Muscle of arm (tissue), 12 donors: Measurements from ENCODE around the gene KRT34. TPM values are rescaled to one million over a fixed set of nuclear protein-coding genes. Genes with fewer than 3 reads are reported as not detected.
"Not testable (repeated sequence)": the region's sequence is repeated elsewhere in the genome, so short reads cannot be mapped to it uniquely, and the experiment has no call there.

Experiments
- DNase-seq: peaks from one replicate; pipeline ENCODE4 v3.0.0-alpha.2; 2013
- polyA plus RNA-seq, 12 donors: library from polyadenylated mRNA; unstranded; fragments of 120-200 nt; gene quantifications; one replicate each; pipeline ENCODE4 v1.2.1, GENCODE V29; 2013; ENCODE audit not compliant: insufficient read length in 12 of 12

The KRT34 gene
- polyA plus RNA-seq, 12 donors: 0.33 TPM; not detected in 11

DNA sequence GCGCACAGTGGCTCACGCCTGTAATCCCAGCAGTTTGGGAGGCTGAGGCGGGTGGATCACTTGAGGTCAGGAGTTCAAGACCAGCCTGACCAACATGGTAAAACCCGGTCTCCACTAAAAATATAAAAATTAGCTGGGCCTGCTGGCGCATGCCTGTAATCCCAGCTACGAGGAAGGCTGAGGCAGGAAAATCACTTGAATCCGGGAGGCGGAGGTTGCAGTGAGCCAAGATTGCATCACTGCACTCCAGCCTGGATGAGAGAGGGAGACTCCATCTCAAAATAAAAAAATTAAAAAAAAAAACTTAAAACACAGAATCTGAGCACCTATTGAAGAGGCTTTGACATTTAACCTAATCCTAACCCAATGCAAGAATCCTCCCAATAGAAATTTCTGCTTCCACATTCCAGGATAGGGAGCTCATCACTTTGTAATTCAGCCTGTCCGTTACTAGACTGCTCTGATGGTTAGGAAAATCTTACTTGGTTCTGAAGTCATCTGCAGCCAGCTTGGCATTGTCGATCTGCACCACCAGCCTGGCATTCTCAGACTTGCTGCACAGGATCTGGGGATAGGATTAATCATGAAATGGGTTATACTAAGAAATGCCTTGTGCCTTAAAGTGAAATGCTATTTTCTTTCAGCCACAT lies 14.6 kb downstream of the KRT34 start:
- DNase-seq: no peak

DNA sequence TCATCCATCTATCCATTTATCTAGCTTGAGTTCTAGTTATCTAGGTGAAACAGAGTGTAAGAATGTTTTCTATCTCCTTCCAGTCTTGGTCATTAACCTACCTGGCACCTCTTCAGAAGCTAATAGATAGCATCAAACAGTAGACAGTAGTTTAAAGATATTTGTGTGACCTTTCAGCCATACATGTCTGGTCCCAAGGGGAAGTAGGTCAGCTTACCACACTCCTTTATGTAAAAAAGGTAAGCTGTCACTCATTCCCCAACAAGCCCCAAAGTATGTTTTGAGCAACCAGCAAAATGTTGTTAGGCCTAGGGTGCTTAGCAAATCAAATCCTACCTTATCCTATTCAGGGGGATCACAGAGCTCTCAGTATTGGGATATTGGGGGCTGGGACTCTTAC lies 16.0 kb downstream of the KRT34 start:
- no peak for DNase-seq

DNA sequence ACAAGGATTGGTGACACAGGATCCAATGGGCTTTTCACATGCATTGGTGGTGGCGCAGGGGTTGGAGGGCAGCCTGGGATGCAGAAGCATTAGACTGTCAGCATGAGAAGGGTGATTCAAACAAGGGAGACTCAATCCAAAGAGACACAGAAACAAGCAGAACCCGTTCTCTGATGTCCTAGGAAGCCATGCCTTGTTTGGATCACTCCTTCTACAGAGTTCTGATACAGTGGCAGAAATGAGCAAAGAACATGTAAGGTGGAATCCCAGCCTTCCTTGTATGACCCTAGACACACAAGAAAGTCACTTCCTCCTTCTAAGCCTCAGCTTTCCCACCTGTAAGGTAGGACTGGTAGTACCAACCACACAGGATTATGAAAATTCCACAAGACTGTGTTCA lies 18.2 kb downstream of the KRT34 start:
- DNase-seq: no peak

DNA sequence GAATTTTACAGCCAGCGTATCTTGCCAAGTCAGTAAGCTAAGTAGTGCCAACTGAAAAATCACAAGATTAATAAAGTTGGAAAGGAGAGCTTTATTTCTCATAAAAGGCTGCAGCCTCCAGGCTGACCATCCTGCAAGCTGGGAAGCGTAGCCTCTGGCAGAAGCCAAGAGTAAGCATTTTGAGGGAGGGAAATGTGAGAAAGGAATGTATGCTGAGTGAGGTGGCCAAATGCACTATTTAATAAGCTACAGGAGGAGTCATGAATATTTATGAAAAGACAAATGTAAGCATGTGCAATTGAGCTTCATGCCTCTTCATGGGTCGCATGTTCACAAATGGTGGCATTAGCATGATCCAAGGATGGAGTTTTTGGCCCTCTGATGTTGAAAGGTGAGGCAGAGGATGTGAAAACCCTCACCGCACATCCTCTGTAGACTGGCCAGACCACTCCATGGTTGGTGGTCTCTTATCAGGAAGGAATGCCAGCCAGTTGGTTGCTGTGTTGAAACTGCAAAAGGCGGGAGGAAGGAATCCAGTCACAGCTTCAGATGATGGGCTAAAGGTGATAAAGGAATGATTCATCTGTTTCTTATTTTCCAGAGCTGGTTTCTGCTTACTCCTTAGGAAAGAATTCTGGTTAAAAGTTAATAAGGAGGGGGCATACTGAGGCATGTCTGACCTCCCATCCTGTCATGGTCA lies 21.7 kb downstream of the KRT34 start:
- no peak for DNase-seq

DNA sequence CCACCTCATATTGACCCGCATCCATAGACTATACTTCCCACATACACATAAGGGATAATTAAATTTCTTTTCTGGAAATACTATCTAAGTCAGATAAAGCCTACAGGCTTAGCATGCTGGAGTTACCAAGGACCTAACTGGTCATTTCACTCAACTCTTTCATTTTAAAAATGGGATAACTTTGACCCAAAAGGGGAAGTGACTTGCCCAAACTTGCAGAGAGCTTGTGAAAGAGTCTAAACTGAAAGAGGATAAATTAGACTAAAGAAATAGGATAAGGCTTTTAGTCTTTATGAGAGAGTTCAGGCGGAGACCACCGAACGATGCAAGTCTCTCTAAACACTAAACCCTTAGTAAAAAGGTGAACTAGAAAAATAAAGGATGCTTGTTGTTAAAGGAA lies 27.6 kb downstream of the KRT34 start:
- no peak for DNase-seq

DNA sequence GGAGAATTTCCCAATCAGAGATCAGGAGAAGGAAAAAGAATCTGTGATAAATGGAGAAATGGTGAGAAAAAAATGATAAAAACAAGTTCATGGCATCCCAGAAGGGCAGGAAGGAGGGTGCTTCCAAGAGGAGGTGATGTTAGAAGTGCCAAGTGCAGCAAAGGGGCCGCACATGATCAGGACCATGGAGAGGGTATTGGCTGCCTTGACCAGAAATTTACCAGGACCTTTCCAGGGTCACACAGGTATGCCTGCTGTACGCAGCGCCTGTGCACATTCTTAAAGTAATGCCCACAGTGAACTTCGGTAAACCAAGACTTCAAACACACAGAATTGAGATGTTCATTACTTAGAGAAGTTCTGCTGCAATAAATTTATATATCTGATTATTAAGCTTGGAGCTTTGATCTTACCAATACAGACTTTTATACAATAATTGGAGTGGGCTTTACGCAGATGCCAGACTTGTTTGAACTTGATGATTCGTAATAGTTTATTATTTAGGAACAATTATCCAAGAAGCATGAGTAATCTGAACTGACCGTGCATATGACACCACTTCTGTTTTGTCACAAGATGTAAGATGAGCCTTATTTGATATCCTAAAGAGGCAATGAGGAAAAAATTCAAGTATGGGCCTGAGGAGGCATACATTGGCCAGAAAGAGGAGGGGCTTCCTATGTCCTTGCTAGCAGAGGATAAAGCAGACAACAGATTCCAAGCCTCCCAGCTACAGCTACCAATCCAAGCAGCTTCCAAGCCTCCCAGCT lies 29.3 kb downstream of the KRT34 start:
- DNase-seq: no peak

DNA sequence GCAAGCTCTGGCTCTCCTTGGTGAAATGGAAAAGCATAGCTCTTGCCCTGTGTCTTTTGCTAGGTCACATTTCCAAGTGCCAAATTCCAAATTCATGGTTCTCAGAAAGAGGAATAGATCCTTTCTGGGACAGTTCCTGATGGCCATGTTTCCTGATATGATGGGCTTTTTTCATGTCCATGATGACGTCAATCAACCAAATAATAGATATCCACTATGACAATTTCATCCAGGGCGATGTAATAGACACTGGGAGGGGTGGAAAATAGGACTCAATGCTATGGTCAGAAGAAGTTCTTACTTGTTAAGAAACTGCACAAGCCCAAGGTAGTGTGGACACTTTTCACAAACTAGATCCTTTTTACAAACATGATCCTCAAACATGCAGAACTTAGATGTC lies 30.9 kb downstream of the KRT34 start:
- no peak for DNase-seq

DNA sequence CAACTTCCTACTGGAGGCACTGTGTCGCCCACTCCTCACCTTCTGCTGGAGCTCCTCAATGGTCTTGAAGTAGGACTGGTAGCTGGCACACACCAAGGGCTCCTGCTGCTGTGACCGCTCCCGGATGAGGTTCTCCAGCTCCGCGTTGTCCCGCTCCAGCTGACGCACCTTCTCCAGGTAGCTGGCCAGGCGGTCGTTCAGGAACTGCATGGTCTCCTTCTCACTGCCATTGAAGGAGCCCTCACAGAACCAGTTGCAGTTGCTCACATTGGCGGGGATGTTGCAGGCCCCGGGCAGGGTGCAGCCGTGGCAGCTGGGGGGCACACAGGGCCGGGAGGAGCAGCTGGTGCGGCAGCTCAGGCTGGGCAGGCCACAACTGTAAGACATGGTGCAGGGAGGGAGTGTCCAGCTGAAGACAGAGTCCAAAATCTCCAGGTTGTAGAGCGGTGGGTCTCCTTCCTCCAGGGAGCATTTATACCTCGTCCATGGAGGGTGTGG lies 31.7 kb downstream of the KRT34 start, which contains the start of gene KRT33A:
TSS of gene KRT33A (minus strand) at position 448 of the 498 bp plus-strand sequence. CDS start at position 387, 61 bp downstream.
- DNase-seq: not testable (repeated sequence)

DNA sequence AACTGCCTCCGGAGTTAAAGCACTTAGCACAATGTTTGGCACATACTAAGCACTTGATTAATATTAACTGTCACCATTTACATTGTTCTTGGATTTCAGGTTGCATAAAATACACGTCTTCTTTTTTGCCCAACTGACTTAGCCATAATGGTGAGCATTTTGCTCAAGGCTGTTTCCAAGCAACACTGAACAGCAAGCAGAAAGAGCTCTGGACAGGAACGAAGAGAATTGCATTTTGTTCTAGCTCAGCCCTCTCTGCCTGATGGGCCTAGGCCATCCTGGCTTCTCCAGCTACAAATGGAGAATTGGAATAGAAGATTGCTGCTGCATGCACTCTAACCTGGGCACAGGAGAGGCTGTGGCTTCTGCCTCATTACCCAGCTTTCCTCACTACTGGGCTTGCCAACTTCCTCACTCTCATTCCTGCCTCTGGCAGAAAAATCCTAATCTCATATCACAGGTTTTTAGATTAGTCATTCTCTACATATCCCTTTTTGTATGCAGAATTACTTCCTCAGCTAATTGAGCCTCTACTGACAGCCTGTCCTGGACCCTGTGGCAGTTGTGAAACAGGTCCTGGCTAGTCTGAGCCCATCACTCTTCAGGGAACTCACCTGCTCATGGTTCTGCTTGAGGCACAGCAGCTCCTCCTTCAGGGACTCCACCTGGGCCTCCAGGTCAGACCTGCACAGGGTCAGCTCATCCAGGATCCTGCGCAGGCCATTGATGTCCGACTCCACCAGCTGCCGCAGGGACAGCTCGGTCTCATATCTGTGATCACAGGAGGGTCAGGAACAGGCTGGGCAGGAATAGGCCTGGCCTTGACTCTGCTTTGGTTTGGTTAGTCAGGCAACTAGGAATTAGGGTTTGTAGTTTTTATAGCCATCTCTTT lies 34.0 kb downstream of the KRT34 start:
- no peak for DNase-seq

DNA sequence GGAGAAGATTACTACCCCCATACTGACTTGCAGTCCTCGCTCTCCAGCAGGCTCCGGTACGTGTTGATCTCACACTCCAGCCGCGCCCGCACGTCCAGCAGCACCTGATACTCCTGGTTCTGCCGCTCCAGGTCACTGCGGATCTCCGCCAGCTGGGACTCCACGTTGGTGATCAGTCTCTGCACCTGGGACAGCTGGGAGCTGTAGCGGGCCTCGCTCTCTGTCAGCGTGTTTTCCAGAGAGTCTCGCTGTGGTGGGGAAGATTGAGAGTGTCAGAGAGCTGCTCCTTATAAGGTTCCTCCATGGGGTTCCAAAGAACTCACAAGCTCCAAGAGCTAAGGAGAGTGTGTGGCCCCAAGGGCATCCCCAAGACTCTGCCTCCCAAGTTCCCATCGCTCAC lies 35.7 kb downstream of the KRT34 start:
- DNase-seq: not testable (repeated sequence)

DNA sequence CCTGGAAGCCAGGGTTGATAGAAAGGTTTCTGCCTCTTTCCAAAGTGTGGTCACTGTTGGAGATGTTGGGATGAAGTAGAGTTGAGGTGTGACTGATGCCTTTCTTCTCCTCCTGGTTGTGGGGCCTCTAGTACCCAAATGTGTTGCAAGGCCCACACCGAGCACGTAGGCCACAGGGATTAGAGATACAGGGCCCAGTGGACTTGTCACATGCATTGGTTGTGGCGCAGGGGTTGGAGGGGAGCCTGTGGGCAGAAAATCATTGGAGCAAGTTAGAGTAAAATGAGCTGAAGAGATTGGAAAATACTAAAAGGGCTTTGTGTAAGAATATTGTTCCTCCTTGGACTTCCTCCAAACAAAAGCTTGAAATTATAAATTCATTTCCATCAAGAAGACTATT lies 36.1 kb downstream of the KRT34 start:
- no peak for DNase-seq

DNA sequence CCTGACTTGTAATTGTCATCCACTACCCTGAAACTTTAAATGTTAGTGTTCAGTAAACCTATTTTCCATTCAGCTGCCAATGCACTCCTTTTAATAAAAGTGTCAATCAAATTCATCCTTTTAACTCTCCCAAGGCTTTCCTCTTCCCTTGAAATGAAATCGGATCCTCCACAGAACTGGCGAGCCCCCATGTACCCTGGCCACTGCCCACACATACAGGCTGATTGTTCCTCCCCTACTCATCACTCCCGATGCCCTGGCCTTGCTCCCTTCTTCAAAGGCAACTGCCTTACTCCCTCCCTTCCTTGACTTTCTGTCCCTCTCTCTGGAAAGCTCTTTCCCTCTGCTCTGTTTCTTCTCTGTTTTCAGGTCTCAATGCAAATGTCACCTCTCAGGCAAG lies 39.1 kb downstream of the KRT34 start:
- no peak for DNase-seq

DNA sequence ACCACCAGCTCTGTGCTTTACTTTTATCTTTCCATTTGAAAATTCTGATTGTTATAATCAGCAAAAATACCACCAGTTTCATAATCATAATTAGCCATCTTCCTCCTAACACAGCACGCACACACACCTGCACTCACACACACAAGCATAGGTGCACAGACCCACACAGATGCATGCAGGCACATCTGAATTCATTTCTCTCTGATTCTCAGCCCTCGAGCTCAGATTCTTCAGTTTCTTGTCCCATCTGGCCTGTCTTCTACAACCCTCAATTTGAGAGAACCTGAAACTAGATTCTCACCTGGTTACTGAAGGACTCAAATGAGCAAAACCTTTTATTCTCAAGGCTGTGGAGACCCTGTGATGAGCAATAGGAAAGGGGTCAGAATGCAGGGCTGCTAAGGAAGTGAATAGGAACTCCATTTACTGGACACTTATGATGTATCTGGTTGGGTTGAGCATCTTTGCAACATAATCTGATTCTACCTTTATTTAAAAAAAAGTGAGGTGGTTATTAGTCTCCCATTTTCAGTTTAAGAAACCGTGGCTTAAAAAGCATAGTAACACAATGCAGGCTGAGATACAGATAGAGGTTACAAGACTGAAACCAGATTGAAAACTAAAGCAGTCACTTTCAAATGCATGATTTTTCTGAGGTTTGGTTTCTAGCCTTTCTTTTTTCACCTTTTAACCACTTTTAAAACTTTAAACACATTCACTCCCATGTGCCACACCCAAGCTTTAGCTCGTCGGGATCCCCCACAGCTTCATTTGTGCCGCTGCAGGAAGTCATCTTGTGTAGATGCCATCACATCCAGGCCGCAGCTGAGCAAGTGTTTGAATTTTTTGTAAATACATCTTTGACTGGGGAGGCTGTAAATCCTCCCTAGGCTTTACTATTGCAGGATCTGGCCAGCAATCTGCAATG lies 40.9 kb downstream of the KRT34 start:
- no peak for DNase-seq

DNA sequence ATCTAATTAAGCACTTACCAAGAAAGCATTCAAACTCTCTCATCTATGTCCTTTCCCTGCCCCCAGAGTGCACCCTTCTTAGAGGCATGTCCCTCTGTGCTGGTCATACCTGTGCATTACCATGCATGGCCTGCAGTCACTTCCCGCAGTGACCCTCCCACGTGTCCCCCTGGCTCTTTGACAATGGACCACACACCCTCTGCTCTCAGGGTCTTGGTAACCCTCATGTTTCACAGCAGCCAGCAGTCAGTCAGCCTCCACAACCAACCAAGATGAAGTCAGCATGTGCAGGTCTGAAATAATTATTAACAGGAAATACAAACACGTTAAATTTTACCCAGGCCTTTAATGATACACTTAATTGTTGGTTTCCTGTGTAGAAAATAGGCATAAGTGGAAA lies 41.6 kb downstream of the KRT34 start:
- DNase-seq: no peak

DNA sequence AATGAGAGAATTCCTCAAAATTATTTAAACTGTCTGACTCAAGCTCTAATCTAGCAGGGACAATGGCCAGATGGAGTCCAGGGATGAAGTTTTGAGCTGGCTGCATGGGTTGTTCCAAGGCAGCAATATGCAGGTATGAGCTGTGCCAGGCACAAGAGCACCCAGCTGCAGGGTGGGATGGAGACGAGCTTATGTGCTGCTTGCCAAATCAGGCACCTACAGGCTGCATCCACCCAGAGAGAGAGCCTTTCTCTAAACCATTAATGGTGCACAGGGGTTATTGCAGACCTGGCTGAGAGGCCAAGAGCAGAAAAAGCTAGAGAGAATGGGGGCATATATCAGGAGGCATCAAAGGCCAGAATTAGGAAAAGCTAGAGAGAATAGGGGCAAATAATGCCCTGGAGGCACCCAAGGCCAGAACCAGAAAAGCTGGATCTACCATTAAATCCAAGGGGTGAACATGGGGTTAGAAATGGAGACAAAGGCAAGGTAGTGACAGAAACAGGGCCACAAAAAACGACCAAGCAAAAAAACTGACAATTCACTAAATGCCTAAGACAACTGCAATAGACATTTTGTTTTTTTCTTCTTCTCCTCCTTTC lies 42.4 kb downstream of the KRT34 start:
- DNase-seq: no peak

DNA sequence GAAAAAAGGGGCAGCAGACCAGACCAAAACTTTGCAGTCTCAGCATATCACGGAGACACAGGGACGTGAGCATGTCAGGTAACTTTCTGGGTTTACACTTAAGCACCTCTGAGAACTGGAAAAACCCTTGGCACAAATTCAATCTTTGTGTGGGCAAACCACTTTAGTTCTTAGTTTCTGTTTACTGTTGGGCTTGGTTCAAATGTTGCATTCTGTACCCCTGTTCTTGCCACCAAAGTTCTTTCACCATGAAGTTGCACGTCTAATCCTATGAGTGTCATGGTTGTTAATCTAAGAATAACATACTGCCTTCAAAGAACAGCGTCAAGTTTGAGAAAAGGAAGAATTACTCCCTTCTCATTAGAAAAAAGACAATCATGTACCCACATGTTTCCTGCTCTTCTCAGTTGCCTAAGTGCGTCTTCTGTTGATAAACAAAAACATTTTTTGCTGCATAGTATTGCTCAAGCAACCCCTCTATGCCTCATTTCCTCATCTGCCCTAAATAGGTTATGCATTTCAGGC lies 43.1 kb downstream of the KRT34 start:
- no peak for DNase-seq

DNA sequence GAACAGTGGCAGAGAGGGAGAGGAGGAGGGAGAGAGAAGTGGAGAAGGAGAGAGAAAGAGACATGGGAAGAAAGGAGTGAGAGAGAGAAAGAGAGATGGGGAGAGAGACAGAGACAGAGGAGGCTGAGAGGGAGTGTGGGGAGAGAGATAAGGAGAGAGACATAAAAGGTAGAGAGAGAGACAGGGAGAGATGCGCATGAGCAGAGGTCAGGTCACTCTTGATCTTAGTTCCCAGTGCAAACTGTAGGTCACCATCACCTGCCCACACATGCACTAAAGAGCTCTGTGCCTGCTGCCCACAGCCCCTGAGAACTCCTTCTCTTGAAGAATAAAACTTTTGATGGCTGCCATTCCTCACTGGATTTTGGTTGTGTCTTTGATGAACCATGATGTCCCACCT lies 46.4 kb downstream of the KRT34 start:
- no peak for DNase-seq

DNA sequence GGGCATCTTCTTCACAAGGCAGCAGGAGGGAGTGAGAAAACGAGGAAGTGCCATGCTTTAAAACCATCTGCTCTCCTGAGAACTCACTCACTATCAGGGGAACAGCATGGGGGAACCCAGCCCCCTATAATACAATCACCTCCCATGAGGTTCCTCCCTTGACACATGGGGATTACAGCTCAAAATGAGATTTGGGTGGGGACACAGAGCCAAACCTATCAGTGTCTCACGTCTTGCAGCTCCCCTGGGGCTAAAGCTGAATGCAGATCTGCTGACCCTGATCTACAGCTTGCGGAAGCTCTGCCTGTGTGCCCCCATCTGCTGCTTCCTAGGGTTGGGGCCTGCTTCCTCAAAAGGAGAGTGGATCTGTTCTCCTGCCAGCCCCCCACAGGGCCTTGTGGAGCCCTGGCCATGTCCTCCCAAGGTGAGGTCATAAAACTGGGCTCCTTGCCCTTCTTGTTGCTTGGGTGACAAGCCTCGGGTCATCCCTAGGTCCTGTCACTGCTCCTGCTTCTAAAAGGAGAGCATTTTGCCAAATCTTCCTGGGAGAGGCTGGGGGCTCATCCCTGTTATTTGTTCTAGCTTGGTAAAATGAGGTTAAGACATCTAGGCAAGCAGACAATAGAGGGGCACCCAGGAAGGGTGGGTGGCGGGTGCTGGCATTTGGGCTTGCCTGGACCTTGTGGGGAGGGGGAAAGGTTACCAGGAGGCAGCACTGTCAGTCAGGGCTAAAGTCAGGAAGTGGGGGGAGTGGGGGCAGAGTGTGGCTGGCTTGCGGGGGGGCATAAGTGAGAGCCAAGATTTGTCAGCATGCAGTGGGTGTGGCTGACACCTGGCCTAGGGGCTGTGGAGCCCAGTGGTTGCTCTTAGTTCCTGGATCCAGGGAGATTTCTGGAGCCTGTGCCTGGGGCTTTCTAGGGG lies 47.5 kb downstream of the KRT34 start:
- DNase-seq: no peak

DNA sequence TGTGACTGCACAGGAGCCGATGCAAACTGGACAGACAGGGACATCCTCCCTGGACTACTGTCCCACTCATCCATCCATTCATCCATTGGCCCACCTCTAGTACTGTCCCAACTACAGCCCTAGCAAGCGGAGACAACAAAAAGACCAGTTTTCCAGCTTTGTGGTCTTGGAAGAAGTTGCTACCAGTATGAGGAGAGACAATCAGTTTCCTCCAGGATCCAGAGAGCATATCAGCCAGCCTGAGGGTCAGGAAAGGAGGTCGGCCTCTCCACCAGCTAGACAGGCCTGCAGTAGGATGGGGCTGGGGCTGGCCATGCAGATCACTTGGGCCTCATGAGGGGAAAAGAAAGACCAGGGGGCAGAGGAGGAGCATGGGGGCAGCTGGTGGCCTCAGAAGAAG lies 48.3 kb downstream of the KRT34 start:
- DNase-seq: no peak
